Activated gamma-delta T cell (primary cell): ENCODE data around the gene MEIS2.

Experiments used
- DNase-seq: peaks from one replicate; lab custom pipeline; 2025; lab: John Stamatoyannopoulos, UW

The MEIS2 gene

GRCh38 chr15:37098468-37099318 is 1.7 kb downstream of the MEIS2 start:
- DNase-seq = no peak

GRCh38 chr15:37097144-37097919 is 3.0 kb downstream of the MEIS2 start:
- DNase-seq = no peak

- DNase-seq = no peak
These were observed 3.7 kb downstream of the MEIS2 start for GRCh38 chr15:37096558-37097143.

GRCh38 chr15:37095770-37096557 is 4.4 kb downstream of the MEIS2 start:
- DNase-seq = no peak

- DNase-seq = no peak
These were observed 5.2 kb downstream of the MEIS2 start for GRCh38 chr15:37094915-37095711.

- DNase-seq = no peak
These were observed 5.9 kb downstream of the MEIS2 start for GRCh38 chr15:37094333-37094914.

- no peak for DNase-seq
These were observed 6.6 kb downstream of the MEIS2 start for GRCh38 chr15:37093480-37094332.

- DNase-seq = no peak
These were observed 9.7 kb downstream of the MEIS2 start for GRCh38 chr15:37090543-37091175.

- no peak for DNase-seq
These were observed 11.9 kb downstream of the MEIS2 start for GRCh38 chr15:37088436-37088835.

GRCh38 chr15:37087131-37087588 is 13.2 kb downstream of the MEIS2 start:
- DNase-seq = no peak

- no peak for DNase-seq
These were observed 13.8 kb downstream of the MEIS2 start for GRCh38 chr15:37086521-37086920.

GRCh38 chr15:37086120-37086519 is 14.2 kb downstream of the MEIS2 start:
- DNase-seq = no peak

- no peak for DNase-seq
These were observed 15.7 kb downstream of the MEIS2 start for GRCh38 chr15:37084602-37085001.

GRCh38 chr15:37083610-37084009 is 16.7 kb downstream of the MEIS2 start:
- no peak for DNase-seq

GRCh38 chr15:37081983-37082382 is 18.4 kb downstream of the MEIS2 start:
- DNase-seq = no peak

- DNase-seq = no peak
These were observed 20.0 kb downstream of the MEIS2 start for GRCh38 chr15:37080261-37080921.

GRCh38 chr15:37079726-37080125 is 20.6 kb downstream of the MEIS2 start:
- DNase-seq = no peak

- no peak for DNase-seq
These were observed 21.8 kb downstream of the MEIS2 start for GRCh38 chr15:37078566-37078965.
